ENCODE results near the gene ELOVL1. TPM values are rescaled to one million over a fixed set of nuclear protein-coding genes. Genes with fewer than 3 reads are reported as not detected.

Gene ELOVL1
- total RNA-seq, 1 experiment from 2014 or later, result 21.6 TPM

GRCh38 chr1:43377831-43378230 lies 10.0 kb upstream of the ELOVL1 start:
- Histone ChIP-seq H2BK120ac (ENCODE audit: low read depth, low read length, poor library complexity, severe bottlenecking) (no peak overlapping the region), H3K23me2 (ENCODE audit: insufficient read length, low read depth, low read length, poor library complexity, severe bottlenecking) (no peaks in the 10 kb centered on the region), H2BK20ac (ENCODE audit: low read depth, low read length, poor library complexity, severe bottlenecking) (no peak overlapping the region), H3K27ac (ENCODE audit: insufficient read length, low read depth, low read length) (no peak overlapping the region), H4K91ac (ENCODE audit: insufficient read length, low read depth, low read length) (no peak overlapping the region), H3K79me2 (ENCODE audit: insufficient read depth, low read length) (no peaks in the 10 kb centered on the region), H2AK5ac (ENCODE audit: insufficient read length, low read length) (no peak overlapping the region), H3K56ac (ENCODE audit: insufficient read length, low read depth, low read length) (no peak overlapping the region), H3K79me1 (ENCODE audit: insufficient read depth, low read depth, low read length, poor library complexity, severe bottlenecking) (no peaks in the 10 kb centered on the region), H3K9ac (ENCODE audit: extremely low read depth, insufficient read length, low read length) (no peak overlapping the region), H2BK5ac (ENCODE audit: insufficient read length, low read length) (no peak overlapping the region), H3K4ac (ENCODE audit: low read depth, low read length) (no peak overlapping the region), H2BK15ac (ENCODE audit: low read depth, low read length) (no peak overlapping the region), H3K18ac (ENCODE audit: insufficient read length, low read depth, low read length) (no peak overlapping the region), H2AFZ (ENCODE audit: low read length) (no peak overlapping the region), H4K20me1 (ENCODE audit: control insufficient read depth, insufficient read depth, insufficient read length) (no peaks in the 10 kb centered on the region), H3K23ac (ENCODE audit: insufficient read length, low read depth, low read length) (no peak overlapping the region), H3K14ac (ENCODE audit: insufficient read depth, low read length) (no peak overlapping the region), H4K5ac (ENCODE audit: insufficient read length, low read depth, low read length) (no peak overlapping the region), H4K8ac (replicated peaks; ENCODE audit: insufficient read length, low read depth, low read length) (no peak overlapping the region), H3K4me1 (ENCODE audit: insufficient read depth, low read length) (no peaks in the 10 kb centered on the region), H2BK12ac (ENCODE audit: insufficient read length, low read depth, low read length) (no peak overlapping the region), H3T11ph (ENCODE audit: low read length) (no peak overlapping the region), H3K4me2 (ENCODE audit: insufficient read depth, insufficient read length, low read length) (no peak overlapping the region), H3K9me3 (ENCODE audit: control insufficient read depth, low read depth, low read length) (no peaks in the 10 kb centered on the region), H3K27me3 (ENCODE audit: insufficient read depth, low read length) (no peaks in the 10 kb centered on the region)
- WGBS (ENCODE audit: extremely low coverage, insufficient read length, low lambda C conversion rate), result no CpG with 5 or more reads among the region's 1 CpG
- no peaks in the 10 kb centered on the region for H3K27me3 Mint-ChIP-seq (ENCODE audit: low read depth)
- H3K9me3 Mint-ChIP-seq, result no peaks in the 10 kb centered on the region
- TF ChIP-seq CTCF (conservative IDR thresholded peaks at IDR 0.05), result no peak
- no peak overlapping the region for H3K4me3 Mint-ChIP-seq
- H3K27ac Mint-ChIP-seq, result no peak overlapping the region
- no peak for DNase-seq
- H3K36me3 Mint-ChIP-seq (ENCODE audit: insufficient read depth in 1 of 3, low read depth in 3 of 3), result peaks cover 0 to 11% (median 2%) of the 10 kb centered on the region in 3 experiments; a peak in 3 of 7 replicates
- H3K4me1 Mint-ChIP-seq, result peaks cover 3 to 7% of the 10 kb centered on the region in 2 experiments
